PC-9 (cell line): ENCODE results near the gene FGF19. TPM values are rescaled to one million over a fixed set of nuclear protein-coding genes. Genes with fewer than 3 reads are reported as not detected.

Experiments
- BruUV-seq: library from RNA; stranded (reverse); fragments of 400-500 nt; replicated peaks from 2 replicates; lab custom pipeline; 2021; lab: Mats Ljungman, UMichigan
- CTCF ChIA-PET: fragments of 300-600 bp; sonication (Branson Sonifier 250); formaldehyde crosslinking; loops from one replicate; lab custom pipeline; 2022; ENCODE audit warnings: antibody characterized with exemption; lab: Charles Lee
- POLR2A ChIA-PET: fragments of 300-600 bp; sonication (Branson Sonifier 250); formaldehyde crosslinking; loops from one replicate; lab custom pipeline; 2022; ENCODE audit warnings: antibody characterized with exemption; ENCODE audit not compliant: unreplicated experiment; lab: Charles Lee
- DNase-seq, 2 experiments: peaks; one replicate each; pipeline versions ENCODE4 v3.0.0 to v3.0.0-alpha.2; 2015 to 2022; ENCODE audit warnings: mixed read lengths in 1 of 2
- H2AFZ ChIP-seq: fragments of 200-600 bp; sonication (generic); 2 replicates; pipeline ENCODE4 v1.8.1; 2017; ENCODE audit warnings: antibody characterized with exemption
- H3F3A ChIP-seq: fragments of 200-600 bp; sonication (generic); 2 replicates; pipeline ENCODE4 v1.8.1; 2017; ENCODE audit warnings: antibody characterized with exemption, mild to moderate bottlenecking, low read depth; ENCODE audit not compliant: insufficient read depth
- H3K27ac ChIP-seq: fragments of 200-600 bp; sonication (generic); 2 replicates; pipeline ENCODE4 v1.6.1; 2016; ENCODE audit warnings: mixed run types
- H3K27me3 ChIP-seq: fragments of 200-600 bp; sonication (generic); 2 replicates; pipeline ENCODE4 v1.6.1; 2016; ENCODE audit warnings: low read depth, mixed run types; ENCODE audit not compliant: insufficient read depth
- H3K36me3 ChIP-seq: fragments of 200-600 bp; sonication (generic); 2 replicates; pipeline ENCODE4 v1.6.1; 2016; ENCODE audit warnings: low read depth, mixed run types
- H3K4me1 ChIP-seq: fragments of 200-600 bp; sonication (generic); replicated peaks from 2 replicates; pipeline ENCODE4 v1.6.1; 2016; ENCODE audit warnings: mixed run types; ENCODE audit not compliant: insufficient read depth
- H3K4me2 ChIP-seq: fragments of 200-600 bp; sonication (generic); 2 replicates; pipeline ENCODE4 v1.6.1; 2017; ENCODE audit warnings: mixed run types
- H3K4me3 ChIP-seq: fragments of 200-600 bp; sonication (generic); 2 replicates; pipeline ENCODE4 v1.6.1; 2016; ENCODE audit warnings: mixed run types
- H3K79me2 ChIP-seq: fragments of 200-600 bp; sonication (generic); 2 replicates; pipeline ENCODE4 v1.6.1; 2017; ENCODE audit warnings: low read depth, mixed run types
- H3K9me2 ChIP-seq: fragments of 200-600 bp; sonication (generic); 2 replicates; pipeline ENCODE4 v1.8.1; 2017; ENCODE audit warnings: mild to moderate bottlenecking; ENCODE audit not compliant: insufficient read depth
- H3K9me3 ChIP-seq: fragments of 200-600 bp; sonication (generic); 2 replicates; pipeline ENCODE4 v1.8.1; 2016; ENCODE audit warnings: low read depth; ENCODE audit not compliant: insufficient read depth
- H4K20me1 ChIP-seq: fragments of 200-600 bp; sonication (generic); 2 replicates; pipeline ENCODE4 v1.8.1; 2017; ENCODE audit not compliant: insufficient read depth
- EZH2 ChIP-seq: fragments of 200-600 bp; sonication (generic); IDR thresholded peaks from 2 replicates; pipeline ENCODE4 v1.8.0; 2017; ENCODE audit warnings: antibody characterized with exemption, low read depth
- intact Hi-C: fragments of 100-400 bp; cut with micrococcal nuclease; formaldehyde crosslinking; loops from one replicate; pipeline ENCODE4 v1.10.0; 2022; ENCODE audit not compliant: unreplicated experiment
- total RNA-seq: library from RNA; stranded (reverse); gene quantifications from 2 replicates; pipeline ENCODE4 v1.2.3, GENCODE V29; 2021
- TF ChIP-seq, protein P1 (sequence below): fragments of 200-600 bp; sonication (generic); conservative IDR thresholded peaks from 2 replicates; pipeline ENCODE4 v1.6.1; 2017; ENCODE audit warnings: mixed run types, antibody characterized with exemption, mild to moderate bottlenecking, moderate library complexity

The FGF19 gene
- total RNA-seq, 1 experiment from 2014 or later: 2.0 TPM

DNA sequence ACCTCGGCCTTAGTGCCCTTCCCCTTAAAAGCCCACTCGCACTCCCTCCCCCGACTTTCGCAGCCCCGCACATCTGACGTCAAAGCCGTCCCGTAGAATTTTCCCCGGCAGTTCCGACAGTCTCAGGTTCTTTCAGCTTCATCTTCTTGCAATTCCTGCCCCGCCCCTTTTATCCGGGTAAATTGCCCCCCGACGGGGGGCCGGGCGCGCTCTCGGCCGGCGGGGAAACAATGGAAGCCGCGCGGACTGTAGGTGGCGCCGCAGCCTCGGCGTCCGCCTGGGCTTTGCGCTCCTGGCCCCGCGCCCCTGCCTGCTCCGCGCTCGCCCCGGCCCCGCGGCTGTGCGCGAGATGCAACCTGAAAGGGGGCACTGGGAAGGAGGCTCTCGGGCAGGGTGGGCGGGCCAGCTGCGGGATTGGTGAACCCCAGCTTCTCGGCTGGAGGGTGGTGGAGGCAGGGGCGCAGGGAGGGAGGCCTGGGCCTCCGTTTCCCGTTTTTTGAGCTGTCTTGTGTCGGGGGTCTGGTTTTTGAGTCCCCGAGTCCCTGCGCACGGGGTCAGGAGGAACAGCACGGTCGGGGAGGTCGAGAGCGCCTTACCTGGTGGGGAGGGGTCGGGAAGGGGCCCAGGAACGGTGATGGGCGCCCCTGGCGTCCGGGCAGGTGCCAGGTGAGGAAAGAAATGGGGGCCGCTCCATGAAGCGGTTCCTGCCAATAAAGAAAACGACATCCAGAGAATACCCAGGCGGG, 859 bp upstream of the FGF19 start:
- no peaks in the 10 kb centered on the region for H3K27me3 ChIP-seq
- peaks cover 21% of the 10 kb centered on the region for H3K4me1 ChIP-seq
- H3K79me2 ChIP-seq: no peaks in the 10 kb centered on the region
- peaks cover 27% of the 10 kb centered on the region for H3F3A ChIP-seq
- intact Hi-C loops: loop anchor here (2.0 to 5.0 kb wide), 3 partner anchors 184 to 488 kb away; no protein-coding TSS in a partner anchor
- H2AFZ ChIP-seq: peak overlapping the region; percentile 95
- BruUV-seq: no TSS peak
- H3K9me3 ChIP-seq: no peaks in the 10 kb centered on the region
- CTCF ChIA-PET: interaction anchor here (0.6 to 1.2 kb wide), 9 partner anchors 11 to 1402 kb away, joined by 3 to 11 read pairs (median 4); no protein-coding TSS in a partner anchor
- H3K4me3 ChIP-seq: peak overlapping the region; percentile 61
- DNase-seq: peak in 1 of 2 experiments; percentile 60
- POLR2A ChIA-PET: no interaction called here
- peak overlapping the region; percentile 93 for H3K4me2 ChIP-seq
- H3K36me3 ChIP-seq: no peaks in the 10 kb centered on the region
- H3K9me2 ChIP-seq: no peaks in the 10 kb centered on the region
- no peak for TF ChIP-seq EZH2
- TF ChIP-seq, protein P1, sequence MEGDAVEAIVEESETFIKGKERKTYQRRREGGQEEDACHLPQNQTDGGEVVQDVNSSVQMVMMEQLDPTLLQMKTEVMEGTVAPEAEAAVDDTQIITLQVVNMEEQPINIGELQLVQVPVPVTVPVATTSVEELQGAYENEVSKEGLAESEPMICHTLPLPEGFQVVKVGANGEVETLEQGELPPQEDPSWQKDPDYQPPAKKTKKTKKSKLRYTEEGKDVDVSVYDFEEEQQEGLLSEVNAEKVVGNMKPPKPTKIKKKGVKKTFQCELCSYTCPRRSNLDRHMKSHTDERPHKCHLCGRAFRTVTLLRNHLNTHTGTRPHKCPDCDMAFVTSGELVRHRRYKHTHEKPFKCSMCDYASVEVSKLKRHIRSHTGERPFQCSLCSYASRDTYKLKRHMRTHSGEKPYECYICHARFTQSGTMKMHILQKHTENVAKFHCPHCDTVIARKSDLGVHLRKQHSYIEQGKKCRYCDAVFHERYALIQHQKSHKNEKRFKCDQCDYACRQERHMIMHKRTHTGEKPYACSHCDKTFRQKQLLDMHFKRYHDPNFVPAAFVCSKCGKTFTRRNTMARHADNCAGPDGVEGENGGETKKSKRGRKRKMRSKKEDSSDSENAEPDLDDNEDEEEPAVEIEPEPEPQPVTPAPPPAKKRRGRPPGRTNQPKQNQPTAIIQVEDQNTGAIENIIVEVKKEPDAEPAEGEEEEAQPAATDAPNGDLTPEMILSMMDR: peak; percentile 82
- no peaks in the 10 kb centered on the region for H4K20me1 ChIP-seq
- no peak overlapping the region for H3K27ac ChIP-seq

DNA sequence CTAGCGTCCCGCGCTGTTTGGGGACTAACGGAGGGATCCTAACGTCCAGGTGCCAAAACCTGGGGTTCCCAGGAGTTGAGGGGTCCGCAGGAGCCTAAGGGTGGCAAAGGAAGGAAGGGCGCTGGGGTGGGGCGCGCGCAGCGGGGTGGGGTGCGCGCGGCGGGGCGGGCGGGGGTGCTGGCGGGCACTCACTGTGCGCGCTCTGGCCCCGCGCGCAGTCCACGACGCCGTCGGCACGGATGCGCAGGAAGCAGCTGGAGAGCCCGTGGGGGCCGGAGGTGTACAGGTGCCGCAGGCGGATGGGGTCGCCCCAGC, 412 bp downstream of the FGF19 start:
- no peak for TF ChIP-seq EZH2
- TF ChIP-seq, protein P1: no peak
- no peaks in the 10 kb centered on the region for H3K9me2 ChIP-seq
- ChIA-PET CTCF (no interaction called here), POLR2A (no interaction called here)
- intact Hi-C loops: loop anchor here (5.0 kb wide), 2 partner anchors 209 to 489 kb away; no protein-coding TSS in a partner anchor
- no peaks in the 10 kb centered on the region for H4K20me1 ChIP-seq
- H3K27me3 ChIP-seq: no peaks in the 10 kb centered on the region
- no peaks in the 10 kb centered on the region for H3K9me3 ChIP-seq
- no peak overlapping the region for H3K27ac ChIP-seq
- BruUV-seq: no TSS peak
- H2AFZ ChIP-seq: no peak overlapping the region
- H3F3A ChIP-seq: peaks cover 25% of the 10 kb centered on the region
- H3K36me3 ChIP-seq: no peaks in the 10 kb centered on the region
- no peak for DNase-seq
- H3K4me3 ChIP-seq: no peak overlapping the region; the same call in 1 of the 2 replicates
- H3K4me2 ChIP-seq: no peak overlapping the region; the same call in 1 of the 2 replicates
- H3K79me2 ChIP-seq: no peaks in the 10 kb centered on the region
- H3K4me1 ChIP-seq: peaks cover 26% of the 10 kb centered on the region

DNA sequence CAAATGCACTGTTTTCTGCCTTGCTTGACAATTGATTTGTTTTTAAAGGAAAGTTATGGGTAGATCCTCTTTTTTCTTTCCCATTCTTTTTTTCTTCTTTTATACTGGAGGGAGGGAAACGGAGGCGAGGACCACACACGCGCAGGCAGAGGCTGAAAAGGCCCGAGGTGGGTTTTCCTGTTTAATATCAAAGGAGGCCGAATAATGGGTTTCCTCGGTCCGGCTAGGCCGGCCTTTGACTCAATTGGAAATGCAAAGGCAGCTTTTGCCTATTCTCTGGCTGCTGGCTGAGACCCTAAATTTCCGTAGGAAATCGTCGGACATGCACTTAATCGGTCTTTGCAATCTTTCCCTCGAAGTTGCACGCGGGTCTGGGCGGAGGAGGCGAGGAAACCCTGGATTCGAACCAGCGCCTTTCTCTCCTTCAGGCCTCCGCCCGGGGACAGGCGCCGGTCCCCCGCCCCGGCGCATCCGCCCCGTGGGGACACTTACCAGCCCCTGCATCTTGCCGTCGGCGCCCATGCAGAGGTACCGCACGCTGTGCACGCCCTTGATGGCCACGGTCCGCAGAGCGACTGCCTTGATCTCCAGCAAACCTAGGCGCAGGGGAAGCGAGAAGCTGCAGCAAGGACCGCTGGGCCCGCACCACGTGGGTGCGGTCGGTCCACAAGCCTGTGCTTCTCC, 911 bp downstream of the FGF19 start:
- Histone ChIP-seq H3K27me3 (no peaks in the 10 kb centered on the region), H3K36me3 (no peaks in the 10 kb centered on the region), H3F3A (peaks cover 22% of the 10 kb centered on the region), H3K27ac (no peak overlapping the region), H3K9me2 (no peaks in the 10 kb centered on the region), H3K4me3 (no peak overlapping the region), H3K9me3 (no peaks in the 10 kb centered on the region), H3K4me2 (no peak overlapping the region), H3K79me2 (no peaks in the 10 kb centered on the region), H4K20me1 (no peaks in the 10 kb centered on the region), H2AFZ (no peak overlapping the region), H3K4me1 (peaks cover 26% of the 10 kb centered on the region)
- ChIA-PET CTCF (no interaction called here), POLR2A (no interaction called here)
- TSS peak; percentile 69 for BruUV-seq
- DNase-seq: no peak
- TF ChIP-seq EZH2: no peak
- TF ChIP-seq, protein P1: no peak
- intact Hi-C loops: loop anchor here (5.0 kb wide), 2 partner anchors 209 to 489 kb away; no protein-coding TSS in a partner anchor
